GM12878 (cell line): ENCODE measurements around the gene TCOF1. TPM values are rescaled to one million over a fixed set of nuclear protein-coding genes. Genes with fewer than 3 reads are reported as not detected.
A peak's percentile ranks its signal among the peaks of the same experiment; 100 is the strongest.

Source experiments
- ASH2L ChIP-seq: fragments of 300-600, 200-600 bp; sonication (generic); IDR thresholded peaks from 2 replicates; pipeline ENCODE4 v1.6.1; 2017; ENCODE audit warnings: low read depth, mild to moderate bottlenecking, borderline replicate concordance
- DPF2 ChIP-seq: fragments of 450-650 bp; IDR thresholded peaks from 2 replicates; pipeline ENCODE4 v1.6.1; 2017; ENCODE audit warnings: mild to moderate bottlenecking
- IKZF1 ChIP-seq: fragments of 450-650 bp; conservative IDR thresholded peaks from 2 replicates; pipeline ENCODE4 v1.6.1; 2017; ENCODE audit warnings: antibody characterized with exemption, mild to moderate bottlenecking
- NR2C1 ChIP-seq: fragments of 450-650 bp; IDR thresholded peaks from 2 replicates; pipeline ENCODE4 v1.6.1; 2017; ENCODE audit warnings: antibody characterized with exemption, mild to moderate bottlenecking, moderate library complexity
- PAX5 ChIP-seq: IDR thresholded peaks from 2 replicates; pipeline ENCODE4 v1.6.1; 2011; ENCODE audit warnings: low read depth, low read length, borderline replicate concordance
- RAD21 ChIP-seq: IDR thresholded peaks from 2 replicates; pipeline ENCODE4 v1.6.1; 2011; ENCODE audit warnings: mild to moderate bottlenecking, low read depth, low read length, moderate library complexity; ENCODE audit not compliant: insufficient read depth
- YY1 ChIP-seq: IDR thresholded peaks from 2 replicates; pipeline ENCODE4 v1.6.1; 2011; ENCODE audit warnings: low read depth, mild to moderate bottlenecking, low read length
- ZNF217 ChIP-seq: fragments of 450-650 bp; IDR thresholded peaks from 2 replicates; pipeline ENCODE4 v1.6.1; 2017; ENCODE audit warnings: antibody characterized with exemption, mild to moderate bottlenecking
- ZNF24 ChIP-seq: fragments of 450-650 bp; IDR thresholded peaks from 2 replicates; pipeline ENCODE4 v1.6.1; 2017; ENCODE audit warnings: antibody characterized with exemption, mild to moderate bottlenecking
- ZNF622 ChIP-seq: fragments of 450-650 bp; IDR thresholded peaks from 2 replicates; pipeline ENCODE4 v1.6.1; 2017; ENCODE audit warnings: mild to moderate bottlenecking, inconsistent platforms
- ZNF687 ChIP-seq: fragments of 450-650 bp; IDR thresholded peaks from 2 replicates; pipeline ENCODE4 v1.6.1; 2017; ENCODE audit warnings: mild to moderate bottlenecking, moderate library complexity
- polyA plus RNA-seq, 11 experiments: library from polyadenylated mRNA; depleted of rRNA in 4 of 11; unstranded in 6 of 11; stranded (reverse) in 5 of 11; fragments of >200 nt; fragmentation: Nextera tagmentation in 4 of 11; fragmentation: Illumina TruSeq in 1 of 11; extraction: Ambion mirVana in 4 of 11; extraction: Trizol in 1 of 11; gene quantifications; 1 replicate in 1 of 11; 2 replicates in 10 of 11; pipeline versions ENCODE4 v1.2.1 to v1.2.3, GENCODE V29; 2011 to 2016; ENCODE audit warnings: inconsistent platforms in 2 of 11, missing spikeins in 2 of 11, low read depth in 1 of 11
- total RNA-seq, 4 experiments: library from RNA; depleted of rRNA in 3 of 4; stranded (reverse); fragments of >200 nt in 3 of 4; fragmentation: Illumina TruSeq in 1 of 4; extraction: Trizol in 1 of 4; gene quantifications; 2 replicates each; pipeline versions ENCODE4 v1.2.1 to v1.2.3, GENCODE V29; 2013 to 2021

The TCOF1 gene
- total and polyA plus RNA-seq, 10 of the 15 experiments (the other 5 are each of a cell fraction or from before 2014, with no cell fraction given) = 8.7 to 83.9 (median 38.9) TPM

- TF ChIP-seq NR2C1 (no peak), ZNF622 (no peak), RAD21 (no peak), ZNF687 (no peak), ASH2L (no peak), YY1 (no peak), ZNF217 (no peak), ZNF24 (no peak), DPF2 (no peak), IKZF1 (0 out of 2 replicates have a peak, but pooled peaks have one; percentile 22), PAX5 (no peak)
Measured at GRCh38 chr5:150431574-150431973, 74.1 kb downstream of the TCOF1 start (continued).
